Thymus (tissue), 11 donors: ENCODE data around the gene HBZ. TPM values are rescaled to one million over a fixed set of nuclear protein-coding genes. Genes with fewer than 3 reads are reported as not detected.
"Not testable (repeated sequence)": the region's sequence is repeated elsewhere in the genome, so short reads cannot be mapped to it uniquely, and the experiment has no call there.

Source experiments
- DNase-seq, 9 donors: peaks; one replicate each; pipeline ENCODE4 v3.0.0-alpha.2; 2013; ENCODE audit warnings: low spot score in 9 of 9, low read depth in 6 of 9, missing footprints in 1 of 9
- H3K27ac ChIP-seq, 2 donors: one replicate each; pipeline ENCODE4 v1.5.1; 2013; ENCODE audit warnings: control low read depth in 1 of 2, low read depth in 1 of 2, low read length in 1 of 2, mild to moderate bottlenecking in 1 of 2, moderate library complexity in 1 of 2
- H3K27me3 ChIP-seq, 2 donors: one replicate each; pipeline ENCODE4 v1.5.1; 2013; ENCODE audit warnings: low read length in 1 of 2; ENCODE audit not compliant: control insufficient read depth in 2 of 2, insufficient read depth in 1 of 2
- H3K36me3 ChIP-seq, 2 donors: one replicate each; pipeline ENCODE4 v1.5.1; 2013; ENCODE audit warnings: low read length in 1 of 2, mild to moderate bottlenecking in 1 of 2, moderate library complexity in 1 of 2; ENCODE audit not compliant: control insufficient read depth in 2 of 2, insufficient read depth in 2 of 2
- H3K4me1 ChIP-seq, 2 donors: one replicate each; pipeline ENCODE4 v1.5.1; 2013; ENCODE audit warnings: low read length in 2 of 2; ENCODE audit not compliant: control insufficient read depth in 2 of 2, insufficient read depth in 2 of 2
- H3K4me3 ChIP-seq, 2 donors: one replicate each; pipeline ENCODE4 v1.5.1; 2013; ENCODE audit warnings: low read length in 2 of 2, control low read depth in 1 of 2, mild to moderate bottlenecking in 1 of 2
- H3K9me3 ChIP-seq, 2 donors: one replicate each; pipeline ENCODE4 v1.5.1; 2013; ENCODE audit warnings: low read length in 1 of 2, mild to moderate bottlenecking in 1 of 2; ENCODE audit not compliant: control insufficient read depth in 2 of 2, insufficient read depth in 1 of 2
- WGBS: extraction: QIAGEN DNeasy Blood & Tissue Kit; methylation state at CpG from one replicate; pipeline ENCODE4 v1.1.7; 2013; 5-methylcytosine and 5-hydroxymethylcytosine counted together
- polyA plus RNA-seq: library from polyadenylated mRNA; stranded (reverse); fragments of 200-250 nt; gene quantifications from one replicate; pipeline ENCODE4 v1.2.3, GENCODE V29; 2013
- total RNA-seq: library from RNA; stranded (reverse); fragments of 120-200 nt; gene quantifications from one replicate; pipeline ENCODE4 v1.2.4, GENCODE V29; 2013
- donor health status: healthy.

The HBZ gene
- total and polyA plus RNA-seq, 2 donors = 0.34 to 3.2 TPM

GRCh38 chr16:116015-116414 lies 36.4 kb upstream of the HBZ start:
- H3K36me3 ChIP-seq = peaks cover 16 to 19% of the 10 kb centered on the region in 2 donors
- no peaks in the 10 kb centered on the region for H3K27me3 ChIP-seq
- H3K4me3 ChIP-seq = no peak overlapping the region
- 95% methylated on average over 7 of the region's 7 CpGs for WGBS
- DNase-seq = no peak
- H3K27ac ChIP-seq = no peak overlapping the region
- no peaks in the 10 kb centered on the region for H3K9me3 ChIP-seq
- H3K4me1 ChIP-seq = no peaks in the 10 kb centered on the region

- 78% methylated on average over 19 of the region's 19 CpGs for WGBS
- no peak overlapping the region for H3K27ac ChIP-seq
- DNase-seq = peak in 7 of 9 donors; percentile 30 to 76 (median 63)
- H3K36me3 ChIP-seq = peaks cover 5 to 14% of the 10 kb centered on the region in 2 donors
- no peaks in the 10 kb centered on the region for H3K4me1 ChIP-seq
- H3K9me3 ChIP-seq = no peaks in the 10 kb centered on the region
- H3K27me3 ChIP-seq = no peaks in the 10 kb centered on the region
- H3K4me3 ChIP-seq = no peak overlapping the region
Measured at GRCh38 chr16:117379-118365, 34.8 kb upstream of the HBZ start.

GRCh38 chr16:118857-119256 lies 33.6 kb upstream of the HBZ start:
- Histone ChIP-seq H3K4me3 (no peak overlapping the region), H3K27ac (no peak overlapping the region), H3K36me3 (peaks cover 9 to 15% of the 10 kb centered on the region in 2 donors), H3K27me3 (no peaks in the 10 kb centered on the region), H3K9me3 (no peaks in the 10 kb centered on the region), H3K4me1 (no peaks in the 10 kb centered on the region)
- no peak for DNase-seq
- WGBS = over 99% methylated on average over 2 of the region's 2 CpGs

- Histone ChIP-seq H3K4me3 (no peak overlapping the region), H3K27me3 (no peaks in the 10 kb centered on the region), H3K36me3 (peaks cover 7 to 15% of the 10 kb centered on the region in 2 donors), H3K27ac (no peak overlapping the region), H3K9me3 (no peaks in the 10 kb centered on the region), H3K4me1 (no peaks in the 10 kb centered on the region)
- no peak for DNase-seq
- WGBS = 99% methylated on average over 5 of the region's 5 CpGs
Measured at GRCh38 chr16:119295-119694, 33.1 kb upstream of the HBZ start.

- WGBS = 97% methylated on average over 3 of the region's 3 CpGs
- no peak for DNase-seq
- Histone ChIP-seq H3K4me1 (no peaks in the 10 kb centered on the region), H3K9me3 (no peaks in the 10 kb centered on the region), H3K27me3 (no peaks in the 10 kb centered on the region), H3K4me3 (no peak overlapping the region), H3K36me3 (peaks cover 7 to 12% of the 10 kb centered on the region in 2 donors), H3K27ac (no peak overlapping the region)
Measured at GRCh38 chr16:119835-120491, 32.5 kb upstream of the HBZ start.

GRCh38 chr16:120756-121155 lies 31.7 kb upstream of the HBZ start:
- Histone ChIP-seq H3K36me3 (peaks cover 7 to 11% of the 10 kb centered on the region in 2 donors), H3K4me1 (no peaks in the 10 kb centered on the region), H3K27ac (no peak overlapping the region), H3K9me3 (no peaks in the 10 kb centered on the region), H3K27me3 (no peaks in the 10 kb centered on the region), H3K4me3 (no peak overlapping the region)
- no peak for DNase-seq
- 99% methylated on average over 2 of the region's 2 CpGs for WGBS

- H3K4me1 ChIP-seq = no peaks in the 10 kb centered on the region
- no peak for DNase-seq
- no peaks in the 10 kb centered on the region for H3K27me3 ChIP-seq
- no peak overlapping the region for H3K4me3 ChIP-seq
- no peaks in the 10 kb centered on the region for H3K9me3 ChIP-seq
- H3K27ac ChIP-seq = no peak overlapping the region
- H3K36me3 ChIP-seq = peaks cover 2 to 7% of the 10 kb centered on the region in 2 donors
- 100% methylated on average over 1 of the region's 1 CpG for WGBS
Measured at GRCh38 chr16:122361-122760, 30.1 kb upstream of the HBZ start.

- not testable (repeated sequence) for H3K36me3 ChIP-seq, DNase-seq, H3K27me3 ChIP-seq, H3K9me3 ChIP-seq, H3K4me3 ChIP-seq, H3K4me1 ChIP-seq
- WGBS = 92% methylated on average over 19 of the region's 19 CpGs
- H3K27ac ChIP-seq = peak overlapping the region in 1 of 2 donors; percentile 32
Measured at GRCh38 chr16:123558-124350, 28.7 kb upstream of the HBZ start.
